SK-N-SH (cell line): ENCODE results near the gene ISOC2. TPM values are rescaled to one million over a fixed set of nuclear protein-coding genes. Genes with fewer than 3 reads are reported as not detected.

Experiments used
- CTCF ChIA-PET: fragments of 300-600, 350-600 bp; formaldehyde crosslinking; extraction: SDS; loops from one replicate; lab custom pipeline; 2021; lab: Yijun Ruan, JAX
- POLR2A ChIA-PET: fragments of 350-600 bp; sonication (Branson Sonifier 250); formaldehyde crosslinking; extraction: SDS; loops from one replicate; lab custom pipeline; 2020; ENCODE audit warnings: antibody characterized with exemption, inconsistent platforms; lab: Yijun Ruan, JAX
- DNase-seq: peaks from one replicate; pipeline ENCODE4 v3.0.0; 2012
- H2AFZ ChIP-seq: fragments of 200-600 bp; sonication (generic); 2 replicates; pipeline ENCODE4 v1.8.1; 2016; ENCODE audit warnings: antibody characterized with exemption, mild to moderate bottlenecking, low read depth
- H3F3A ChIP-seq: fragments of 200-600 bp; sonication (generic); replicated peaks from 2 replicates; pipeline ENCODE3; 2016; ENCODE audit warnings: antibody characterized with exemption, mild to moderate bottlenecking; ENCODE audit not compliant: insufficient read depth
- H3K27ac ChIP-seq, 2 experiments: fragments of 200-500 bp in 1 of 2; fragments of 200-600 bp in 1 of 2; sonication (Bioruptor generic) in 1 of 2; sonication (generic), shearing (Covaris generic) in 1 of 2; 2 replicates each; pipeline versions ENCODE4 v1.5.1 to v1.6.1; 2014 to 2016; ENCODE audit warnings: low read depth in 2 of 2, inconsistent platforms in 1 of 2, low read length in 1 of 2, mild to moderate bottlenecking in 1 of 2, mixed read lengths in 1 of 2
- H3K27me3 ChIP-seq: fragments of 200-600 bp; sonication (generic), shearing (Covaris generic); 2 replicates; pipeline ENCODE4 v1.6.1; 2016; ENCODE audit warnings: mixed run types; ENCODE audit not compliant: insufficient read depth
- H3K36me3 ChIP-seq, 2 experiments: fragments of 200-500 bp in 1 of 2; fragments of 200-600 bp in 1 of 2; sonication (Bioruptor generic) in 1 of 2; sonication (generic) in 1 of 2; replicated peaks in 1 of 2; 2 replicates each; pipeline versions ENCODE3 to v1.5.1; 2014 to 2016; ENCODE audit warnings: low read length in 1 of 2, mild to moderate bottlenecking in 1 of 2; ENCODE audit not compliant: insufficient read depth in 2 of 2, control insufficient read depth in 1 of 2
- H3K4me1 ChIP-seq, 2 experiments: fragments of 200-500 bp in 1 of 2; fragments of 200-600 bp in 1 of 2; sonication (Bioruptor generic) in 1 of 2; sonication (generic), shearing (Covaris generic) in 1 of 2; 2 replicates each; pipeline versions ENCODE4 v1.5.1 to v1.6.1; 2014 to 2016; ENCODE audit warnings: low read depth in 1 of 2, low read length in 1 of 2, mixed run types in 1 of 2; ENCODE audit not compliant: insufficient read depth in 2 of 2, control insufficient read depth in 1 of 2
- H3K4me2 ChIP-seq: fragments of 200-600 bp; sonication (generic), shearing (Covaris generic); 2 replicates; pipeline ENCODE4 v1.6.1; 2017; ENCODE audit warnings: mixed run types
- H3K4me3 ChIP-seq, 2 experiments: fragments of 200-500 bp in 1 of 2; fragments of 200-600 bp in 1 of 2; sonication (Bioruptor generic) in 1 of 2; sonication (generic), shearing (Covaris generic) in 1 of 2; 2 replicates each; pipeline versions ENCODE4 v1.5.1 to v1.8.1; 2014 to 2016; ENCODE audit warnings: low read depth in 2 of 2, inconsistent platforms in 1 of 2, low read length in 1 of 2, mild to moderate bottlenecking in 1 of 2, mixed read lengths in 1 of 2, moderate library complexity in 1 of 2
- H3K79me2 ChIP-seq: fragments of 200-600 bp; sonication (generic); 2 replicates; pipeline ENCODE4 v1.8.1; 2017; ENCODE audit warnings: mild to moderate bottlenecking; ENCODE audit not compliant: insufficient read depth
- H3K9ac ChIP-seq: fragments of 200-600 bp; sonication (generic); 2 replicates; pipeline ENCODE4 v1.6.1; 2017; ENCODE audit warnings: mixed run types
- H3K9me2 ChIP-seq: fragments of 200-600 bp; sonication (generic); 2 replicates; pipeline ENCODE4 v1.6.1; 2017; ENCODE audit warnings: mixed run types
- H3K9me3 ChIP-seq: fragments of 200-600 bp; sonication (generic); 2 replicates; pipeline ENCODE4 v1.6.1; 2017; ENCODE audit warnings: mixed run types, mild to moderate bottlenecking, moderate library complexity
- H4K20me1 ChIP-seq: fragments of 200-600 bp; sonication (generic); 2 replicates; pipeline ENCODE4 v1.6.1; 2017; ENCODE audit warnings: mild to moderate bottlenecking, mixed run types; ENCODE audit not compliant: insufficient read depth
- ELF1 ChIP-seq: IDR thresholded peaks from 2 replicates; pipeline ENCODE4 v1.4.0; 2012
- EP300 ChIP-seq, 2 experiments: IDR thresholded peaks; 2 replicates each; pipeline versions ENCODE4 v1.4.0 to v1.6.1; 2012; ENCODE audit warnings: borderline replicate concordance in 1 of 2, low read depth in 1 of 2, low read length in 1 of 2
- FOXJ3 ChIP-seq: sonication (generic); formaldehyde crosslinking; IDR thresholded peaks from 2 replicates; pipeline ENCODE4 v1.5.1; 2020; ENCODE audit warnings: mild to moderate bottlenecking, missing genetic modification reagents
- FOXM1 ChIP-seq: IDR thresholded peaks from 2 replicates; pipeline ENCODE4 v1.4.0; 2012; ENCODE audit warnings: low read depth, mild to moderate bottlenecking
- GATA2 ChIP-seq: sonication (generic); formaldehyde crosslinking; IDR thresholded peaks from 2 replicates; pipeline ENCODE4 v1.5.0; 2020; ENCODE audit warnings: mild to moderate bottlenecking, missing genetic modification reagents
- IRF3 ChIP-seq: fragments of 150-350 bp; IDR thresholded peaks from 2 replicates; pipeline ENCODE4 v1.6.1; 2016; ENCODE audit warnings: mild to moderate bottlenecking, low read depth, low read length
- JUND ChIP-seq: IDR thresholded peaks from 2 replicates; pipeline ENCODE4 v1.4.0; 2012
- MAX ChIP-seq: IDR thresholded peaks from 2 replicates; pipeline ENCODE4 v1.4.0; 2012; ENCODE audit warnings: low read depth
- MEF2A ChIP-seq: IDR thresholded peaks from 2 replicates; pipeline ENCODE4 v1.4.0; 2012; ENCODE audit warnings: low read depth, borderline replicate concordance
- MXI1 ChIP-seq: IDR thresholded peaks from 2 replicates; pipeline ENCODE4 v1.6.1; 2012; ENCODE audit warnings: mild to moderate bottlenecking, low read depth, low read length, improper control_type of control experiment
- NFIC ChIP-seq: IDR thresholded peaks from 2 replicates; pipeline ENCODE4 v1.4.0; 2012; ENCODE audit warnings: borderline replicate concordance
- NRF1 ChIP-seq: IDR thresholded peaks from 2 replicates; pipeline ENCODE4 v1.6.1; 2012; ENCODE audit warnings: low read depth, mild to moderate bottlenecking, low read length
- POLR2AphosphoS5 ChIP-seq: IDR thresholded peaks from 2 replicates; pipeline ENCODE4 v1.6.1; 2012; ENCODE audit warnings: low read depth, low read length
- RAD21 ChIP-seq: IDR thresholded peaks from 2 replicates; pipeline ENCODE4 v1.6.1; 2012; ENCODE audit warnings: mild to moderate bottlenecking, low read length
- RCOR1 ChIP-seq: fragments of 150-350 bp; IDR thresholded peaks from 2 replicates; pipeline ENCODE4 v1.6.1; 2017; ENCODE audit warnings: antibody characterized with exemption, low read length
- REST ChIP-seq: IDR thresholded peaks from 2 replicates; pipeline ENCODE4 v1.6.1; 2012; ENCODE audit warnings: mild to moderate bottlenecking, low read depth, low read length, moderate library complexity
- RXRA ChIP-seq: IDR thresholded peaks from 2 replicates; pipeline ENCODE4 v1.4.0; 2012; ENCODE audit warnings: low read depth, mild to moderate bottlenecking, borderline replicate concordance
- SIN3A ChIP-seq: IDR thresholded peaks from 2 replicates; pipeline ENCODE4 v1.6.1; 2012; ENCODE audit warnings: low read depth, mild to moderate bottlenecking, low read length, moderate library complexity, borderline replicate concordance
- SMC3 ChIP-seq: IDR thresholded peaks from 2 replicates; pipeline ENCODE4 v1.6.1; 2012; ENCODE audit warnings: low read depth, low read length, improper control_type of control experiment
- TAF1 ChIP-seq: IDR thresholded peaks from 2 replicates; pipeline ENCODE4 v1.6.1; 2012; ENCODE audit warnings: low read depth, mild to moderate bottlenecking, low read length, moderate library complexity, borderline replicate concordance
- TCF12 ChIP-seq: IDR thresholded peaks from 2 replicates; pipeline ENCODE4 v1.4.0; 2012
- USF1 ChIP-seq: IDR thresholded peaks from 2 replicates; pipeline ENCODE4 v1.4.0; 2012; ENCODE audit warnings: low read depth, borderline replicate concordance
- USF2 ChIP-seq: fragments of 150-350 bp; IDR thresholded peaks from 2 replicates; pipeline ENCODE4 v1.6.1; 2017; ENCODE audit warnings: antibody characterized with exemption, low read length, low read depth, borderline replicate concordance
- YY1 ChIP-seq: IDR thresholded peaks from 2 replicates; pipeline ENCODE4 v1.4.0; 2012; ENCODE audit warnings: low read depth, mild to moderate bottlenecking
- ZBTB33 ChIP-seq: IDR thresholded peaks from 2 replicates; pipeline ENCODE4 v1.4.0; 2012; ENCODE audit warnings: low read depth, borderline replicate concordance
- WGBS: methylation state at CpG from one replicate; pipeline ENCODE4 v1.1.6; 2017; ENCODE audit warnings: low lambda C conversion rate; 5-methylcytosine and 5-hydroxymethylcytosine counted together
- polyA plus RNA-seq, 3 experiments: library from polyadenylated mRNA; depleted of rRNA; stranded (reverse); fragments of >200 nt; gene quantifications; 2 replicates each; pipeline ENCODE4 v1.2.3, GENCODE V29; 2012

The ISOC2 gene
- 60.9 and 65.4 TPM in 2 replicates for polyA plus RNA-seq (2012; rRNA removed)
- 31.2 and 47.8 TPM in 2 replicates for polyA plus RNA-seq (2012; cell fraction: cytosol; rRNA removed)
- 43.5 and 46.8 TPM in 2 replicates for polyA plus RNA-seq (2012; cell fraction: nucleus; rRNA removed)

GRCh38 chr19:55461259-55461973 lies at the start of gene ISOC2:
ISOC2 (minus strand) TSS chr19:55461642; CDS start chr19:55456486, 5,156 bp downstream.
- 4% methylated on average over 20 of the region's 54 CpGs for WGBS
- peak within 1 kb of the TSS; percentile 100 for H3K4me2 ChIP-seq
- ChIA-PET CTCF (interaction anchor here (0.6 to 2.1 kb wide), 4 partner anchors 43 to 320 kb away, joined by 3 to 12 read pairs (median 6); no protein-coding TSS in a partner anchor), POLR2A (interaction anchor here (0.7 to 0.9 kb wide), 4 partner anchors 9 to 54 kb away, joined by 3 to 7 read pairs (median 4); partner anchors contain the start of genes UBE2S and ZNF628)
- H2AFZ ChIP-seq = peak within 1 kb of the TSS; percentile 92; the same call in 1 of the 2 replicates
- peaks cover 9 to 18% of the 10 kb centered on the region in 2 experiments; a peak in 2 of 4 replicates for H3K4me1 ChIP-seq
- H3K9me2 ChIP-seq = no peaks in the 10 kb centered on the region
- peak within 1 kb of the TSS; percentile 90 to 91 for H3K27ac ChIP-seq
- peak within 1 kb of the TSS; percentile 76 to 98 for H3K4me3 ChIP-seq
- no peaks in the 10 kb centered on the region for H3K36me3 ChIP-seq
- peak; percentile 97 for DNase-seq
- H3K79me2 ChIP-seq = peaks cover 12% of the 10 kb centered on the region; the same call in 1 of the 2 replicates
- H3K9me3 ChIP-seq = no peaks in the 10 kb centered on the region
- peak within 1 kb of the TSS; percentile 97 for H3K9ac ChIP-seq
- H3F3A ChIP-seq = peaks cover 18% of the 10 kb centered on the region
- H4K20me1 ChIP-seq = no peaks in the 10 kb centered on the region
- no peaks in the 10 kb centered on the region for H3K27me3 ChIP-seq
- TF ChIP-seq SIN3A (peak; percentile 19; the same call in 1 of the 2 replicates), FOXM1 (no peak), TAF1 (no peak; the same call in 1 of the 2 replicates), USF2 (peak; percentile 76), MEF2A (no peak), POLR2AphosphoS5 (no peak), RCOR1 (peak; percentile 58), MAX (peak; percentile 95), FOXJ3 (CRISPR knock-in tag) (no peak), ZBTB33 (no peak), NRF1 (no peak), YY1 (no peak), EP300 (IDR thresholded peaks at IDR 0.05; ENCODE audit: borderline replicate concordance in 1 of 2, low read depth in 1 of 2, low read length in 1 of 2) (no peak), NFIC (no peak), TCF12 (no peak), USF1 (peak; percentile 91), GATA2 (no peak), JUND (no peak), IRF3 (peak; percentile 86), SMC3 (no peak), REST (no peak), ELF1 (peak; percentile 35; the same call in 1 of the 2 replicates), RXRA (no peak), MXI1 (peak; percentile 91), RAD21 (no peak)
